Measurements from ENCODE around the gene PAQR9.

PAQR9 gene

DNA sequence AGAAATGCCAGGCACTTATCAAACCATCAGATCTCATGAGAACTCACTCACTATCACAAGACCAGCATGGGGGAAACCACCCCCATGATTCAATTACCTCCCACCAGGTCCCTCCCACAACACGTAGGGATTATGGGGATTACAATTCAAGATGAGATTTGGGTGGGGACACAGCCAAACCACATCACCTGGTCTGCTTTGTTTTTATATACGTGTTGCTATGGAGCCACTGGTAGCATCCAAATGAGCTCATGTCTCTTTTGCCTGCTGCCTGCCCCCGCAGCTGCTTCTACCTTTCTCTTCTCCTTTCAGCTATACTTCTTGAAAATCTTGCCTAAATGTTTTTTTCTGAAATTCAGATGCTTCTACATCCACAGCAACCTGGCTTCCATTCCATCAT lies 47.8 kb downstream of the PAQR9 start:
- no peak overlapping the region for H3K4me3 ChIP-seq (ENCODE audit: severe bottlenecking)
- TF ChIP-seq, protein P1, sequence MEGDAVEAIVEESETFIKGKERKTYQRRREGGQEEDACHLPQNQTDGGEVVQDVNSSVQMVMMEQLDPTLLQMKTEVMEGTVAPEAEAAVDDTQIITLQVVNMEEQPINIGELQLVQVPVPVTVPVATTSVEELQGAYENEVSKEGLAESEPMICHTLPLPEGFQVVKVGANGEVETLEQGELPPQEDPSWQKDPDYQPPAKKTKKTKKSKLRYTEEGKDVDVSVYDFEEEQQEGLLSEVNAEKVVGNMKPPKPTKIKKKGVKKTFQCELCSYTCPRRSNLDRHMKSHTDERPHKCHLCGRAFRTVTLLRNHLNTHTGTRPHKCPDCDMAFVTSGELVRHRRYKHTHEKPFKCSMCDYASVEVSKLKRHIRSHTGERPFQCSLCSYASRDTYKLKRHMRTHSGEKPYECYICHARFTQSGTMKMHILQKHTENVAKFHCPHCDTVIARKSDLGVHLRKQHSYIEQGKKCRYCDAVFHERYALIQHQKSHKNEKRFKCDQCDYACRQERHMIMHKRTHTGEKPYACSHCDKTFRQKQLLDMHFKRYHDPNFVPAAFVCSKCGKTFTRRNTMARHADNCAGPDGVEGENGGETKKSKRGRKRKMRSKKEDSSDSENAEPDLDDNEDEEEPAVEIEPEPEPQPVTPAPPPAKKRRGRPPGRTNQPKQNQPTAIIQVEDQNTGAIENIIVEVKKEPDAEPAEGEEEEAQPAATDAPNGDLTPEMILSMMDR (IDR thresholded peaks at IDR 0.05; ENCODE audit: poor library complexity, severe bottlenecking): no peak
- ATAC-seq (ENCODE audit: low read depth): no peak
- H3K27me3 ChIP-seq (ENCODE audit: insufficient read depth, poor library complexity, severe bottlenecking): no peaks in the 10 kb centered on the region
- no peaks in the 10 kb centered on the region for H3K4me1 ChIP-seq (ENCODE audit: insufficient read depth, poor library complexity, severe bottlenecking)
- H3K36me3 ChIP-seq (ENCODE audit: low read depth): no peaks in the 10 kb centered on the region
- no peak for DNase-seq (ENCODE audit: low spot score)
- no peak overlapping the region for H3K27ac ChIP-seq (ENCODE audit: poor library complexity, severe bottlenecking)
- no peaks in the 10 kb centered on the region for H3K9me3 ChIP-seq (ENCODE audit: severe bottlenecking)

DNA sequence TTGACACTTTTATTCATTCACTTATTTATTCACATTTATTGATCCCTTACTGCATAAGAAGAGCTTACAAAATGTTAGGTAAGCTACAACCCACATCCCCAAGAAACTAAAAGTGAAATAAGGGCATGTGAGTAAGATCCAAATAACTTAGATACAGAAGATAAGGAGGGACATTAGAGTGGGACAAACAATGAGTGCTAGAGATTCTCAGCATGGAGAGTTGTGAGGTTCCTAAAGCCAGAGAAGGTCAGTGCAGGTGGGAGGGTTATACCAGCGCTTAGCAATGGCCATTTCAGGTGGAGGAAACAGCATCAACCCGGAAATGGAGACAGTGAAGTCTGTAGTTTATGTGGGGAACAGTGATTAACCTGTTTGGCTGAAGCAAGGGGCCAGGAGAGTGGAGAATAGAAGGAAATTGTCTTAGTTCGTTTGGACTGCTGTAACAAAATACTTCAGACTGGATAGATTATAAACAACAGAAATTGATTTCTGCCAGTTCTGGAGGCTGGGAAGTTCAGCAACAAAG lies 49.1 kb downstream of the PAQR9 start:
- DNase-seq (ENCODE audit: low spot score): no peak
- TF ChIP-seq, protein P1 (IDR thresholded peaks at IDR 0.05; ENCODE audit: poor library complexity, severe bottlenecking): no peak
- Histone ChIP-seq H3K27me3 (ENCODE audit: insufficient read depth, poor library complexity, severe bottlenecking) (no peaks in the 10 kb centered on the region), H3K4me3 (ENCODE audit: severe bottlenecking) (no peak overlapping the region), H3K9me3 (ENCODE audit: severe bottlenecking) (no peaks in the 10 kb centered on the region), H3K27ac (ENCODE audit: poor library complexity, severe bottlenecking) (no peak overlapping the region), H3K36me3 (ENCODE audit: low read depth) (no peaks in the 10 kb centered on the region), H3K4me1 (ENCODE audit: insufficient read depth, poor library complexity, severe bottlenecking) (no peaks in the 10 kb centered on the region)
- ATAC-seq (ENCODE audit: low read depth): no peak

DNA sequence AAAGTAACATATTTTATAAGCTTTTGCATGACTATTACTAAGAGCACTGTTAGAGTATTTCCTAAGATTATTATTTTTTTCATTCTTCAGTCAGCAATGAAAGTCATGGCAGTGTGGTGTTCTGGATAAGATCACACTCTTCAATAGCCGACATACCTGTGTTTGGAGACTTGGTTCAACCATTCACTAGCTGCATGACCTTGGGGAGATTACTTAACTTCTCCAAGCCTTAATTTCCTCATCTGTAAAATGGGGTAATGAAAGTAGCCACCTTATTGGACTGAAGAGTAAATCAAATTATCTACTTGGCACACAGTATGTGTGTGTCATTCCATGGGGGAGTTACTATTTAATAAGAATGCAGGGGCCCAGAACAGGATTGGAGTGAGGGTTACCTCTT lies 50.0 kb downstream of the PAQR9 start:
- ATAC-seq (ENCODE audit: low read depth): no peak
- H3K4me1 ChIP-seq (ENCODE audit: insufficient read depth, poor library complexity, severe bottlenecking): no peaks in the 10 kb centered on the region
- TF ChIP-seq, protein P1 (IDR thresholded peaks at IDR 0.05; ENCODE audit: poor library complexity, severe bottlenecking): no peak
- no peak overlapping the region for H3K27ac ChIP-seq (ENCODE audit: poor library complexity, severe bottlenecking)
- no peaks in the 10 kb centered on the region for H3K36me3 ChIP-seq (ENCODE audit: low read depth)
- no peaks in the 10 kb centered on the region for H3K9me3 ChIP-seq (ENCODE audit: severe bottlenecking)
- H3K27me3 ChIP-seq (ENCODE audit: insufficient read depth, poor library complexity, severe bottlenecking): no peaks in the 10 kb centered on the region
- DNase-seq (ENCODE audit: low spot score): no peak
- no peak overlapping the region for H3K4me3 ChIP-seq (ENCODE audit: severe bottlenecking)

DNA sequence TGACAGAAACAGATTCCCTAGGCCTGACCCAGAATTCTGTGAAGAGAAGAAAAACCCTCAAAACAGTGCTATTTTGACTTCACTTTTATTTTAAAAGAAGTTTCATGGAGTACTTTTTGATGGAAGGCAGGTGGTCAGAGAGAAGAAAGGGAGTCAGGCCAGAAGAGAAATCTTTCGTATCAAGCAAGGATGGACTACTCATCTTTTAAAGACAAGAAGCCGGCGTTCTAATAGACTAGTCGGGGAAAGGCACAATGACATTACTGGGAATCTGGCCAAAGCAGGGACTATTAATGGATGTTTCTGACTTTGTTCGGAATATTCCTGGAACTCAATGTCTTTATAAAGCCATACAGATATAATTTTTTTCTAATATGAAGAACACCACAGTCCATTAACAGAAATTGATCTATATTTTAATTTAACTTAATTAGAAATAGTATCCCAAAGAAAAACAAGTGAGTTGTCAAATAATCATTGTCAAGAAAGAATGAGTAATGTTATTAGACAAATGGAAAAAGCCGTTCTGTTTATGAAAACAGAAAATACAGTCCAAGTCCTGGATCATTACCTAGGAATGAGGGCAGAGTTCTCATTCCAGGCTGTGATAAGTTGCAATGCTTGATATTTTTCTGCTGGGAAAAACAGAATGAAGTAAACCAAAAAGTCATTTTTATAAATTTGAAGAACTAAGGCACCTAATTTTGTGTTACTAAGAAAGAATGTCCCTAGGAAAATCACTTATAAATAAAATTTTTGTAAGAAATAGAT lies 50.9 kb downstream of the PAQR9 start:
- no peak for DNase-seq (ENCODE audit: low spot score)
- ATAC-seq (ENCODE audit: low read depth): no peak
- TF ChIP-seq, protein P1 (IDR thresholded peaks at IDR 0.05; ENCODE audit: poor library complexity, severe bottlenecking): no peak
- no peak overlapping the region for H3K4me3 ChIP-seq (ENCODE audit: severe bottlenecking)
- no peaks in the 10 kb centered on the region for H3K4me1 ChIP-seq (ENCODE audit: insufficient read depth, poor library complexity, severe bottlenecking)
- no peaks in the 10 kb centered on the region for H3K27me3 ChIP-seq (ENCODE audit: insufficient read depth, poor library complexity, severe bottlenecking)
- H3K27ac ChIP-seq (ENCODE audit: poor library complexity, severe bottlenecking): no peak overlapping the region
- no peaks in the 10 kb centered on the region for H3K36me3 ChIP-seq (ENCODE audit: low read depth)
- H3K9me3 ChIP-seq (ENCODE audit: severe bottlenecking): no peaks in the 10 kb centered on the region
